Nephron (organoid): ENCODE measurements around the gene ABCB1.
"Not testable (repeated sequence)": the region's sequence is repeated elsewhere in the genome, so short reads cannot be mapped to it uniquely, and the experiment has no call there.

Experiments
- H3K27ac Mint-ChIP-seq, 3 experiments: 2 replicates each; pipeline ENCODE4 v1.8.0; 2020; ENCODE audit warnings: mixed read lengths in 3 of 3, mild to moderate bottlenecking in 2 of 3, moderate library complexity in 1 of 3
- H3K27me3 Mint-ChIP-seq: 2 replicates; pipeline ENCODE4 v1.8.0; 2021; ENCODE audit warnings: low read depth, mild to moderate bottlenecking, moderate library complexity, mixed read lengths
- H3K36me3 Mint-ChIP-seq: 2 replicates; pipeline ENCODE4 v1.8.0; 2020; ENCODE audit warnings: low read depth, mixed read lengths
- H3K4me1 Mint-ChIP-seq: 2 replicates; pipeline ENCODE4 v1.8.0; 2020; ENCODE audit warnings: mixed read lengths
- H3K4me3 Mint-ChIP-seq, 3 experiments: 2 replicates each; pipeline ENCODE4 v1.8.0; 2020; ENCODE audit warnings: mild to moderate bottlenecking in 3 of 3, mixed read lengths in 3 of 3, moderate library complexity in 2 of 3
- H3K9me3 Mint-ChIP-seq: 2 replicates; pipeline ENCODE4 v1.8.0; 2020; ENCODE audit warnings: mixed read lengths
- TF ChIP-seq, protein P1 (sequence below), 3 experiments: fragments of 200-600 bp; sonication (generic); IDR thresholded peaks; one replicate each; pipeline ENCODE4 v1.5.0; 2021; ENCODE audit warnings: antibody characterized with exemption in 3 of 3; ENCODE audit not compliant: unreplicated experiment in 3 of 3

Gene ABCB1

GRCh38 chr7:87574630-87575029 lies 26.1 kb downstream of the ABCB1 start:
- H3K27me3 Mint-ChIP-seq, result no peaks in the 10 kb centered on the region
- no peaks in the 10 kb centered on the region for H3K4me1 Mint-ChIP-seq
- no peaks in the 10 kb centered on the region for H3K36me3 Mint-ChIP-seq
- no peak overlapping the region for H3K4me3 Mint-ChIP-seq
- TF ChIP-seq, protein P1, sequence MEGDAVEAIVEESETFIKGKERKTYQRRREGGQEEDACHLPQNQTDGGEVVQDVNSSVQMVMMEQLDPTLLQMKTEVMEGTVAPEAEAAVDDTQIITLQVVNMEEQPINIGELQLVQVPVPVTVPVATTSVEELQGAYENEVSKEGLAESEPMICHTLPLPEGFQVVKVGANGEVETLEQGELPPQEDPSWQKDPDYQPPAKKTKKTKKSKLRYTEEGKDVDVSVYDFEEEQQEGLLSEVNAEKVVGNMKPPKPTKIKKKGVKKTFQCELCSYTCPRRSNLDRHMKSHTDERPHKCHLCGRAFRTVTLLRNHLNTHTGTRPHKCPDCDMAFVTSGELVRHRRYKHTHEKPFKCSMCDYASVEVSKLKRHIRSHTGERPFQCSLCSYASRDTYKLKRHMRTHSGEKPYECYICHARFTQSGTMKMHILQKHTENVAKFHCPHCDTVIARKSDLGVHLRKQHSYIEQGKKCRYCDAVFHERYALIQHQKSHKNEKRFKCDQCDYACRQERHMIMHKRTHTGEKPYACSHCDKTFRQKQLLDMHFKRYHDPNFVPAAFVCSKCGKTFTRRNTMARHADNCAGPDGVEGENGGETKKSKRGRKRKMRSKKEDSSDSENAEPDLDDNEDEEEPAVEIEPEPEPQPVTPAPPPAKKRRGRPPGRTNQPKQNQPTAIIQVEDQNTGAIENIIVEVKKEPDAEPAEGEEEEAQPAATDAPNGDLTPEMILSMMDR (IDR thresholded peaks at IDR 0.05; ENCODE audit: unreplicated experiment in 3 of 3), result no peak
- no peaks in the 10 kb centered on the region for H3K9me3 Mint-ChIP-seq
- no peak overlapping the region for H3K27ac Mint-ChIP-seq

- H3K9me3 Mint-ChIP-seq, H3K4me3 Mint-ChIP-seq, H3K4me1 Mint-ChIP-seq, H3K27me3 Mint-ChIP-seq, H3K36me3 Mint-ChIP-seq, H3K27ac Mint-ChIP-seq: not testable (repeated sequence)
Observed at GRCh38 chr7:87572513-87572912, 28.2 kb downstream of the ABCB1 start.

DNA sequence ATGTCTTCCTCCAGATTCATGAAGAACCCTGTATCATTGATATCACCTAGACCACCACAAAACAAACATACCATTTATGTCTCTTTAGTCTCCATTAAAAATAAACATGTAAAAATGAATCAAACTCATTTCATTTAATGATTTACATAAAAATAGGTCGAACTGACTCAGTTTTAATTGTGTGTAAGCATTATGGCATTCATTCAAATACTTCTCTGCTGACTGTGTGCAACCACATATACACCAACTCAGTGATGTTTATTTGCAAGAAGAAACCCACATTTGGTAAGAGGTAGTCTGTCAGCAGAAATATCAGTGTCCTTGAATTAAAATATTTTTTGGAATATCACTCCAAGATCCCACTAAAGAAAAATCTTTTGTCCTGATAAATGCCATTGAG lies 30.5 kb downstream of the ABCB1 start:
- H3K27me3 Mint-ChIP-seq, result no peaks in the 10 kb centered on the region
- no peaks in the 10 kb centered on the region for H3K36me3 Mint-ChIP-seq
- TF ChIP-seq, protein P1 (IDR thresholded peaks at IDR 0.05; ENCODE audit: unreplicated experiment in 3 of 3), result no peak
- no peaks in the 10 kb centered on the region for H3K9me3 Mint-ChIP-seq
- H3K4me1 Mint-ChIP-seq, result no peaks in the 10 kb centered on the region
- H3K27ac Mint-ChIP-seq, result no peak overlapping the region
- H3K4me3 Mint-ChIP-seq, result no peak overlapping the region

DNA sequence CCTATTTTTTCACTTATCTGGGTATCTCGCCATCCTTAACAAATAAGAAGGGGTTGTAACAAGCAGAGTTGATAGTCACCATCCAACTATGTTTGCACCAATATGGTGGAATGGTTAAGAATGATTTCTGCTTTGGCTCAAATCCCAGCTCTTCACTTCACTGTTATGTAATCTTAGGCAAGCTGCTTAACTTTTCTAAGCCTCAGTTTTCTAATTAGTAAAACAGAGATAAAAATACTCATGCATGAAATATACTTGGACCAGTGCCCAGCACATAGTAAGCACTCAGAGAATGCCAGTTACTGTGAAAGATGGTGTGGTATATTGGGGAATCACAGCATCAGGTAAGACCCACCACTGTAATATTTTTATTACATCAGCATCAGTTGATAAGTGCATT lies 33.6 kb downstream of the ABCB1 start:
- Mint-ChIP-seq H3K27ac (no peak overlapping the region), H3K36me3 (no peaks in the 10 kb centered on the region), H3K9me3 (no peaks in the 10 kb centered on the region), H3K27me3 (no peaks in the 10 kb centered on the region), H3K4me3 (no peak overlapping the region), H3K4me1 (no peaks in the 10 kb centered on the region)
- TF ChIP-seq, protein P1 (IDR thresholded peaks at IDR 0.05; ENCODE audit: unreplicated experiment in 3 of 3), result no peak

GRCh38 chr7:87566311-87566900 lies 34.3 kb downstream of the ABCB1 start:
- TF ChIP-seq, protein P1 (IDR thresholded peaks at IDR 0.05; ENCODE audit: unreplicated experiment in 3 of 3), result no peak
- no peak overlapping the region for H3K4me3 Mint-ChIP-seq
- H3K4me1 Mint-ChIP-seq, result no peaks in the 10 kb centered on the region
- H3K27ac Mint-ChIP-seq, result no peak overlapping the region
- H3K27me3 Mint-ChIP-seq, result no peaks in the 10 kb centered on the region
- H3K36me3 Mint-ChIP-seq, result no peaks in the 10 kb centered on the region
- H3K9me3 Mint-ChIP-seq, result no peaks in the 10 kb centered on the region

GRCh38 chr7:87565877-87566276 lies 34.8 kb downstream of the ABCB1 start:
- Mint-ChIP-seq H3K4me1 (no peaks in the 10 kb centered on the region), H3K27me3 (no peaks in the 10 kb centered on the region), H3K27ac (no peak overlapping the region), H3K4me3 (no peak overlapping the region), H3K36me3 (no peaks in the 10 kb centered on the region), H3K9me3 (no peaks in the 10 kb centered on the region)
- TF ChIP-seq, protein P1 (IDR thresholded peaks at IDR 0.05; ENCODE audit: unreplicated experiment in 3 of 3), result no peak
